ENCODE measurements around the gene NAT9.

NAT9 gene

GRCh38 chr17:74730491-74731346 is 45.4 kb downstream of the NAT9 start:
- peak in 1 of 2 donors; percentile 47 for DNase-seq (ENCODE audit: low read depth in 2 of 2, low spot score in 1 of 2)

GRCh38 chr17:74729866-74730265 is 46.3 kb downstream of the NAT9 start:
- no peak for DNase-seq (ENCODE audit: low read depth in 2 of 2, low spot score in 1 of 2)

GRCh38 chr17:74729368-74729767 is 46.8 kb downstream of the NAT9 start:
- DNase-seq (ENCODE audit: low read depth in 2 of 2, low spot score in 1 of 2) = no peak

- no peak for DNase-seq (ENCODE audit: low read depth in 2 of 2, low spot score in 1 of 2)
Measured at GRCh38 chr17:74728702-74729075, 47.5 kb downstream of the NAT9 start.

- DNase-seq (ENCODE audit: low read depth in 2 of 2, low spot score in 1 of 2) = no peak
Measured at GRCh38 chr17:74728033-74728701, 48.0 kb downstream of the NAT9 start.

GRCh38 chr17:74725111-74725510 is 51.0 kb downstream of the NAT9 start:
- DNase-seq (ENCODE audit: low read depth in 2 of 2, low spot score in 1 of 2) = no peak

GRCh38 chr17:74723891-74724290 is 52.3 kb downstream of the NAT9 start:
- DNase-seq (ENCODE audit: low read depth in 2 of 2, low spot score in 1 of 2) = no peak

- DNase-seq (ENCODE audit: low read depth in 2 of 2, low spot score in 1 of 2) = no peak
Measured at GRCh38 chr17:74722782-74723181, 53.4 kb downstream of the NAT9 start.

All from stimulated activated CD8-positive, alpha-beta memory T cell treated with anti-CD3 and anti-CD28 coated beads, Interleukin-4, amount 100 ng/mL, for 1 hour (primary cell).